ENCODE data around the gene ALDH16A1.

The ALDH16A1 gene

GRCh38 chr19:49423985-49424303 is 29.1 kb upstream of the ALDH16A1 start:
- DNase-seq (ENCODE audit: low spot score), result no peak

- no peak for DNase-seq (ENCODE audit: low spot score)
Observed at GRCh38 chr19:49425178-49425577, 27.8 kb upstream of the ALDH16A1 start, which contains the start of gene GFY. GFY (plus strand) TSS chr19:49425388; CDS start chr19:49426431, 1,043 bp downstream.

DNA sequence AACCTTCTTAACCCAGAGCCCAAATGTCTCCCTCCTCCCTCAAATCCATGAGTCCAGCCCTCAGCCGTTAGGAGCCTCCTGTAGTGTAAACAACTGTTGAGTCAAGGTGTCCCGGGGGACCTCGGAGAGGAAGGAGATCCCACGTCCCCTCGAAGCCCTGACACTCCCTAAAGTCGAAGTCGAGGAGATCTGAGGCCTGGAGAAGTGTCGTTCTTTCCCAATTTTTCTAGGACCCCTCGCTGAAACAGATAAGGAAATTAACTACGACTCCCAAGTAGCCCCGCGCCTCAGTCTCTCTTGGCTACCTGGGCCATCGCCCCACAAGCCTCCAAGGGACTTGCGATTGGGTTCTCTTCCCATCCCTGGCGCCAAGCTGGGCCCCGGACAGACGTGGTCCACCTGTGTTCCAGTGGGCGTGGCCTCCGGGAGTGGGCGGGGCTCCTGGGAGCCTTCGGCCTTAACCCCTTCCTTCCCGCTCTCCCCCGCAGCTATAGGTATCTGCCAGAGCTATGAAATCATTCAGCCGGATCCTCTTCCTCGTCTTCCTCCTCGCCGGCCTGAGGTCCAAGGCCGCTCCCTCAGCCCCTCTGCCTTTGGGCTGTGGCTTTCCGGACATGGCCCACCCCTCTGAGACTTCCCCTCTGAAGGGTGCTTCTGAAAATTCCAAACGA is 27.0 kb upstream of the ALDH16A1 start:
- DNase-seq (ENCODE audit: low spot score), result no peak

DNA sequence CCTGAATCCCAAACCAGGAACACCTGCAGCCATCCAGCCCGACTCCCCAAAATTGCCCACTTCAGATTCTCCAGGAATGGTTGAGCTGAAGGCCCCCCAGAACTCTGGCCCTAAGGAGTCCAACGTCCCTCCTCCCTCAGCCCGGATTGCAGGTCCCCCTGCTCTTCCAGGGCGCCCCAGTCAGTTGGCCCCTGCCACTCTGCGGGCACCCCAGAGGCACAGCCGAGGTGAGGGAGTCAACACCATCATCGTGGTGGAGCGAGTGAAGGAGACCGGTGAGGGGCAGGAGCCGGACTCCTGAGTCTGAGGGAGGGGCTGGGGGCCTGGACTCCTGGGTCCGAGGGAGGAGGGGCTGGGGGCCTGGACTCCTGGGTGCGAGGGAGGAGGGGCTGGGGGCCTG is 25.7 kb upstream of the ALDH16A1 start:
- no peak for DNase-seq (ENCODE audit: low spot score)

- no peak for DNase-seq (ENCODE audit: low spot score)
Observed at GRCh38 chr19:49427855-49428546, 25.0 kb upstream of the ALDH16A1 start.

DNA sequence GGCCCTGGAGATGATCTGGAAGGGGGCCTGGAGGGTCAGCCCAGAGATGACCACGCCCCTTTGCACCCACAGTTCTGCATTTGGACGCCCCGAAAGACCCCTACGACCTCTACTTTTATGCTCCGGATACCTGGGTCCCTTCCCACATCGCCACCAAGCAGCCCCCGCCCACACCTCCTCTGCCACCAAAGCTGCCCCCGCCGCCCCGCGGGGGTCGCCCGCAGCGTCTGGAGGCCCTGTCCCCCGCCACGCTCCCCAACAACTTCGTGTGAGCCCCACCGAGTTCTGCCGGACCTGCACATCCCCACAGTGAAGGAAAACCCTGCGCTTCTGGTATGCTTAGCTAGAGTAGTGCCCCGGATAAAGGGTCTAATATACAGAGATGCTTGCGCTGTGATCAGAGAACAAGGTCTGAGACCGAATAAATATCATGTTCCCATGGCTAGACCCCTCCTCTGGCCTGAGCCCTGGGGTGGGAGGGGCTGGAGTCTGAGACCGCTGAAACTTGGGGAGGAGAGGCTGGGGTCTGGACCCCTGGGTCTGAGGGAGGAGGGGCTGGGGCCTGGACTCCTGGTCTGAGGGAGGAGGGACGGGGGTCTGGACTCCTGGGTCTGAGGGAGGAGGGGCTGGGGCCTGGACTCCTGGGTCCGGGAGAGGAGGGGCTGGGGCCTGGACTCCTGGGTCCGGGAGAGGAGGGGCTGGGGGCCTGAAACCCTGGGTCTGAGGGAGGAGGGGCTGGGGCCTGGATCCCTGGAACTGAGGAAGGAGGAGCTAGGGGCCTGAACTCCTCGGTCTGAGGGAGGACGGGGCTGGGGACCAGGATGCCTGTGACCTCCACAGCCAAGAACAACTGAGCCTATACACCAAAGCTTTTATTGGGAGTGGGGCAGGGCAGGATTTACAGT is 24.2 kb upstream of the ALDH16A1 start:
- no peak for DNase-seq (ENCODE audit: low spot score)

- no peak for DNase-seq (ENCODE audit: low spot score)
Observed at GRCh38 chr19:49430172-49430677, 22.8 kb upstream of the ALDH16A1 start.

DNA sequence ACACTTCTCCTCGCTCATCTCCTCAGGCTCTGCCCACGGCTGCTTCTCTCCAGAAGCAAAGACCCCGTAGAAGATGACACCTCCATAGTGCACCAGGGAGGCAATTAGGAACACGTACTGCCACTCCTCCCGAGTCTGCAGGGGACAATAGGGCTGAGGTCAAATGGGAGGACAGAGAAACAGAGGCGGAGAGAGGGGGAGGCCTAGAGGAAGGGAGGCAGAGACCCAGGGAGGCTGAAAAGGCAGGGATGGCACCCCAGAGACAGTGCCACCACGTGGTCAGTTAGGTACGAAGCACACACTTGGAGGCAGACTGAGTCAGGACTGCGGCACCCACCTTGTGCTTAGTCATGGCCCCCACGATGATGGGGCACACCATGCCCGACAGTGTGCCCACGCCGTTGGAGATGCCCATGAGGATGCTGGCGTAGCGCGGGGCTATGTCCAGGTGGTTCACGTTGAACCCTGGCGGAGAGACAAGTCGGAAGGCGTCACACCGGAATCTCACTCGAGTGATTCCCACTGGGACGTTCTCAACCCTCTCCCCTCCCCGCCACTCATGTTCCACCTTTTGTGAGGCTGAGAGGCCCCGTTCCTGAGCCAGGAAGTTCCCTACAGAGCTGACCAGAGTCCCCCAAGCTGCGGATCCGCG is 22.2 kb upstream of the ALDH16A1 start:
- no peak for DNase-seq (ENCODE audit: low spot score)

DNA sequence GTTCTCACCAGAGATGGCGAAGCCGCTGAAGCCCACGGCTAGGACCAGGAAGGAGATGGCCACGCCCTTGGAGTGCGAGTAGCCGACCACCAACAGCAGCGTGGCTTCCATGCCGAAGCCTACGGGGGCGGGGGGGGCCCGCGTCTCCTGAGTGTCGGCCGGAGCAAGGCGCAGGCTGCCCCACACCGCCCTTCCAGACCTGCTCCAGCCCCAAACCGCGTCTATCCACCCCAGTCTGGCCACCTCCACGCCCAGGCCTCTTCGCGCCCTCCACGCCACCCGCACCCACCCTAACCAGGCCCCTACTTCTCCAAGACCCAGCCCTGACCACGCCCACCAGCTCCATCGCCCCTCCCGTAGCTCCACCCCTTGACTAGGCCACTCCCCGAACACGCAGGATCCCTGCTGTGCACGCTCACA is 21.7 kb upstream of the ALDH16A1 start:
- DNase-seq (ENCODE audit: low spot score), result no peak

- no peak for DNase-seq (ENCODE audit: low spot score)
Observed at GRCh38 chr19:49432141-49433073, 20.6 kb upstream of the ALDH16A1 start.

- no peak for DNase-seq (ENCODE audit: low spot score)
Observed at GRCh38 chr19:49433240-49433901, 19.7 kb upstream of the ALDH16A1 start.

DNA sequence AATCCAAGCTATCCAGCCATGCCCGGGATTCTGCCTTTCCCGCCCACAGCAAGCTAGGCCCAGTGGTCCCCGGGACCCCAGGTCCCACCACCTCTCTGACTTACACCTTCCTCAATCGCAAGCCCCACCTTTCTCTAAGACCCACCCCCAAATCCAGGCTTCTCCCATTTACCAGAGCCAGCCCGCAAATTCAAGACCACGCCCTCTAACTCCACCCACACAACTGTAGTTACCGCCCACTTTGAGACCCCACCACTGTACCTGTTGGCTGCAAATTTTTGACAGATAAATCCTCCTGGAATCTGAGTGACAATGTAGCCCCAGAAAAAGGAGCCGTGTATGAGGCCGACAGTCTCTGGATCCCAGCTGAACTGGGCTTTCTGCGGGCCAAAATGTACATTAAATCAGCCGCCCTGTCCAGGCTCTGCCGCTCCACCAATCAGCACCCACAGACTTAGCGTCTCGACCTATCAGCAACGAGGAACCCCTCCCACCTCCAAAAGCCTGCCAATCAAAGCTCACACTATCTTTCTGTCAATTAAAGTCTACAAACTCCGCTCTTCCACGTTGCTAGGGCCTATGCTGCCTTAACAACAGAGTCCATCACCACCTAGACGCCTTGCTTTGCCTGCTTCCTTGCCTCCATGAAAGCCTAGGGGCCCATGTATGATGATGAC is 18.0 kb upstream of the ALDH16A1 start:
- no peak for DNase-seq (ENCODE audit: low spot score)

- no peak for DNase-seq (ENCODE audit: low spot score)
Observed at GRCh38 chr19:49435670-49436069, 17.4 kb upstream of the ALDH16A1 start.

DNA sequence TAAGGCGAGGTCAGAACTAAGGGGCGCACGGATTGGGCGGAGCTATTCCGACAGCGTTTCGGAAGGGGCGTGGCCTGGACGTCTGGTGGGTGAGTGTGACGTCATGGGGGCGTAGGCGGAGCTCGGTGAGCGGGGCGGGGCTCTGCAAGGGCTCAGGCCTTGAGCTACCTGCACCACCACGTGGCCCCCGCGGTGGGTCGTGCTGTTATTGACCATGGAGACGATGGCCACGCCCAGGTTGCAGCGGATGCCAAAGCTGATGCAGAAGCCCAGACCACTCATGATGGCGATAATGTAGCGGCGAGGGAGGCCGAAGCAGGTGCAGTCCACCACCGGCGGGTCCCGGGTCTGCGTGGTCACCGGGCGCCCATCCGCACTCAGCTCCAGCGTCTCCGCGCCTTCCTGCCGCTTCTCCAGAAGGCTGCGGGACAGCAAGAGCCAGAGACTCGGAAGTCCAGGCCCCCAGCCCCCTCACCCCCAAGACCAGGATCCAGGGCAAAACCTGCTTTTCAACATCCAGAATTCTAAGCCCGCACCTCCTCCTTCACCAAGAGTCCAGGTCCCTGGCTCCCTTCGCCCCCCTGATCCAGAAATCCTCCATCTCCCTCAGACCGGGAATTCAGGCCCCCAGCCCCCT is 16.5 kb upstream of the ALDH16A1 start:
- DNase-seq (ENCODE audit: low spot score), result no peak

GRCh38 chr19:49437231-49437630 is 15.8 kb upstream of the ALDH16A1 start:
- no peak for DNase-seq (ENCODE audit: low spot score)

DNA sequence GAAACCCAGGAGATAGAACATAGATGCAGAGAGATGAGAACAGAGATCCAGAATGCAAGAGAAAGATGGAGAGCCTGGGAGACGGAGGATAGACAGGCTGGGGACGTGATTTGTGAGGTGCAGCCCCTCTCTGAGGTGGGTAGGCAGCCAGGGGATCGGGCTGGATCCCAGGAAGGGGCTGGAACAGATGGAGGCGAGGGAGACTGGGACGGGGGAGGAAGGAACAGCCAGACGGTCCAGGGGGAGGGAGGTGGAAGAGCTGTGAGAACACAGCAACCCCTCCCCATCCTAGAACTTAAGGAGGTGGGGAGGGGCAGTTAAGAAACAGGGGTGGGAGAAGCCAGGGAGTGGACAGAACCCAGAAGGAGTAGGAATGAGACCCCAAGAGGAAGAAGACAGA is 14.8 kb upstream of the ALDH16A1 start:
- no peak for DNase-seq (ENCODE audit: low spot score)

GRCh38 chr19:49439836-49440235 is 13.2 kb upstream of the ALDH16A1 start:
- no peak for DNase-seq (ENCODE audit: low spot score)

- no peak for DNase-seq (ENCODE audit: low spot score)
Observed at GRCh38 chr19:49440439-49441209, 12.4 kb upstream of the ALDH16A1 start.
